HepG2 (cell line): ENCODE measurements around the gene RAB34. TPM values are rescaled to one million over a fixed set of nuclear protein-coding genes. Genes with fewer than 3 reads are reported as not detected.
A peak's percentile ranks its signal among the peaks of the same experiment; 100 is the strongest.

ENCODE experiments used
- CHD2 ChIP-seq: IDR thresholded peaks from 2 replicates; pipeline ENCODE4 v1.6.1; 2011; ENCODE audit warnings: low read depth, low read length, improper control_type of control experiment
- EEA1 ChIP-seq: sonication (generic); formaldehyde crosslinking; IDR thresholded peaks from 2 replicates; pipeline ENCODE4 v1.5.1; 2020; ENCODE audit warnings: mild to moderate bottlenecking, missing genetic modification reagents, borderline replicate concordance
- HMGA1 ChIP-seq: sonication (generic); formaldehyde crosslinking; conservative IDR thresholded peaks from 2 replicates; pipeline ENCODE4 v1.4.0; 2020; ENCODE audit warnings: missing genetic modification reagents
- JDP2 ChIP-seq: sonication (generic); formaldehyde crosslinking; IDR thresholded peaks from 2 replicates; pipeline ENCODE4 v1.8.1; 2022; ENCODE audit warnings: missing genetic modification reagents, borderline replicate concordance
- KDM1A ChIP-seq: IDR thresholded peaks from 2 replicates; pipeline ENCODE4 v1.6.1; 2016; ENCODE audit warnings: missing compliant biosample characterization
- MAF1 ChIP-seq: sonication (generic); formaldehyde crosslinking; IDR thresholded peaks from 2 replicates; pipeline ENCODE4 v1.5.0; 2020; ENCODE audit warnings: missing genetic modification reagents, borderline replicate concordance
- NFYB ChIP-seq: sonication (generic); formaldehyde crosslinking; IDR thresholded peaks from 2 replicates; pipeline ENCODE4 v1.4.0; 2020; ENCODE audit warnings: missing genetic modification reagents
- NPAS2 ChIP-seq: sonication (generic); formaldehyde crosslinking; IDR thresholded peaks from 2 replicates; pipeline ENCODE4 v1.8.0; 2022; ENCODE audit warnings: mild to moderate bottlenecking, missing genetic modification reagents, borderline replicate concordance
- PAX8 ChIP-seq: sonication (generic); formaldehyde crosslinking; IDR thresholded peaks from 2 replicates; pipeline ENCODE4 v1.8.0; 2022; ENCODE audit warnings: mild to moderate bottlenecking, missing genetic modification reagents, borderline replicate concordance
- PHF5A ChIP-seq: IDR thresholded peaks from one replicate; pipeline ENCODE4 v1.6.1; 2018; ENCODE audit warnings: low read depth, missing genetic modification reagents; ENCODE audit not compliant: unreplicated experiment
- RBFOX2 ChIP-seq: fragments of 200-400 bp; formaldehyde crosslinking; IDR thresholded peaks from 2 replicates; pipeline ENCODE4 v1.6.1; 2017; ENCODE audit warnings: low read depth, mild to moderate bottlenecking, low read length
- ZNF644 ChIP-seq: IDR thresholded peaks from 2 replicates; pipeline ENCODE4 v1.6.1; 2016; ENCODE audit warnings: low read depth
- polyA plus RNA-seq, 8 experiments: library from polyadenylated mRNA; depleted of rRNA in 3 of 8; stranded (reverse) in 7 of 8; unstranded in 1 of 8; fragments of >200 nt; fragmentation: Illumina TruSeq in 4 of 8; extraction: Trizol in 4 of 8; gene quantifications; 2 replicates each; pipeline versions ENCODE4 v1.2.1 to v1.2.3, GENCODE V29; 2011 to 2016; ENCODE audit warnings: low read depth in 4 of 8, missing spikeins in 1 of 8, mixed read lengths in 1 of 8; ENCODE audit not compliant: insufficient read depth in 1 of 8
- total RNA-seq, 5 experiments: library from RNA; depleted of rRNA; stranded (reverse); fragments of >200 nt; fragmentation: Illumina TruSeq; extraction: Trizol; gene quantifications; 2 replicates each; pipeline ENCODE4 v1.2.3, GENCODE V29; 2016; ENCODE audit warnings: low read depth in 1 of 5
- TF ChIP-seq, protein P1 (sequence below): sonication (generic); formaldehyde crosslinking; IDR thresholded peaks from 2 replicates; pipeline ENCODE4 v1.4.0; 2020; ENCODE audit warnings: mild to moderate bottlenecking, missing genetic modification reagents
- TF ChIP-seq, protein P2 (sequence below): sonication (generic); formaldehyde crosslinking; conservative IDR thresholded peaks from 2 replicates; pipeline ENCODE4 v1.8.0; 2022; ENCODE audit warnings: low read depth, missing genetic modification reagents
- TF ChIP-seq, protein P3 (sequence below): sonication (generic); formaldehyde crosslinking; IDR thresholded peaks from 2 replicates; pipeline ENCODE4 v1.5.0; 2020; ENCODE audit warnings: missing genetic modification reagents, mild to moderate bottlenecking, borderline replicate concordance
- TF ChIP-seq, protein P4 (sequence below): fragments of 450-650 bp; IDR thresholded peaks from 2 replicates; pipeline ENCODE4 v1.6.1; 2017; ENCODE audit warnings: mild to moderate bottlenecking
- TF ChIP-seq, protein P5 (sequence below): sonication (generic); formaldehyde crosslinking; IDR thresholded peaks from 2 replicates; pipeline ENCODE4 v1.4.0; 2020; ENCODE audit warnings: missing genetic modification reagents, mild to moderate bottlenecking, borderline replicate concordance

RAB34 gene
- total and polyA plus RNA-seq, 2 of the 13 experiments (the other 11 are each of a cell fraction or from before 2014, with no cell fraction given) = 0.49 TPM; not detected in 1

DNA sequence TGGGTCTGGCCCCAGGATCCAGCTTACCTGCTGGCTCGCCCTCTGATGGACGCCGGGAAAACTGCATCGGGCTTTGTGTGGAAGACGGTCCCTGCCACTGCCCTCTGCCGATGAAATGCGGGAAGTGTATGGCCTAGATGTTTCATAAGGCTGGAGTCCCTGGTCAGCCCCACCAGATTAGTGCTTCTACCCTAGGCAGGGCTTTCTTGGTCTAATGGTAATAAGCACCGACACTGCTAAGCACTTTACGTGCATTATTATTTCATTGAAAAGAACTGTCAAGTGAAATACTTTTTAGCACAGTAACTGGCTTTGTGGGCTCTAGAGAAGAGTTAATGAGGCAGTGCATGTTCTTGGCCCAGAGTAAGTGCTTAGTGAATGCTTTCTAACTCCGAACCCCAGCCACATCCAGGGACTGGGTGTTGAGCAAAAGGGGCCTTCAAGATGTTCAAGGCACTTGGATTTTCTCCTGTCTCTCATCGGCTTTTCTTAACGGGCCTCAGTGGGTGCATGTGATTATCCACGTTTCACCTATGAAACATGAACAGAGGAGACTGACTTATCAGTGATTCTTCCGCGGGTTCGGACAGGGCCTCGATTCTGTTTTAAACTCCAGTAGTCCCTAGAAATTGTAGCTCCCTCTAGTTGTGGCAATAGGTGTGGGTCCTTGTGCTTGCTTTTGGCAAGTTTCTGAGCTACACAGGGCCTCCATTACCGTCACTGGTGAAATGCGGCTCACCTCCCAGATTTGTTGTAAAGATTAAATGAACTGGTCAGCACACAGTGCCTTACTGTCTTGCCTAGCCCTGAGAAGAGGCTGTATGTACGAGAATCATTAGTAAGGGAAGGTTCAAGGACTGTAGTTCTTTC, 32.7 kb upstream of the RAB34 start (continued):
- TF ChIP-seq, protein P1, sequence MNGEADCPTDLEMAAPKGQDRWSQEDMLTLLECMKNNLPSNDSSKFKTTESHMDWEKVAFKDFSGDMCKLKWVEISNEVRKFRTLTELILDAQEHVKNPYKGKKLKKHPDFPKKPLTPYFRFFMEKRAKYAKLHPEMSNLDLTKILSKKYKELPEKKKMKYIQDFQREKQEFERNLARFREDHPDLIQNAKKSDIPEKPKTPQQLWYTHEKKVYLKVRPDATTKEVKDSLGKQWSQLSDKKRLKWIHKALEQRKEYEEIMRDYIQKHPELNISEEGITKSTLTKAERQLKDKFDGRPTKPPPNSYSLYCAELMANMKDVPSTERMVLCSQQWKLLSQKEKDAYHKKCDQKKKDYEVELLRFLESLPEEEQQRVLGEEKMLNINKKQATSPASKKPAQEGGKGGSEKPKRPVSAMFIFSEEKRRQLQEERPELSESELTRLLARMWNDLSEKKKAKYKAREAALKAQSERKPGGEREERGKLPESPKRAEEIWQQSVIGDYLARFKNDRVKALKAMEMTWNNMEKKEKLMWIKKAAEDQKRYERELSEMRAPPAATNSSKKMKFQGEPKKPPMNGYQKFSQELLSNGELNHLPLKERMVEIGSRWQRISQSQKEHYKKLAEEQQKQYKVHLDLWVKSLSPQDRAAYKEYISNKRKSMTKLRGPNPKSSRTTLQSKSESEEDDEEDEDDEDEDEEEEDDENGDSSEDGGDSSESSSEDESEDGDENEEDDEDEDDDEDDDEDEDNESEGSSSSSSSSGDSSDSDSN (CRISPR knock-in tag) = no peak
- TF ChIP-seq CHD2 (no peak), KDM1A (CRISPR knock-in tag) (no peak), RBFOX2 (peak; percentile 51; the same call in 1 of the 2 replicates), PHF5A (CRISPR knock-in tag) (peak; percentile 45), NFYB (CRISPR knock-in tag) (no peak), PAX8 (CRISPR knock-in tag) (no peak), MAF1 (CRISPR knock-in tag) (no peak), ZNF644 (CRISPR knock-in tag) (no peak), NPAS2 (CRISPR knock-in tag) (no peak), EEA1 (CRISPR knock-in tag) (no peak), HMGA1 (no peak), JDP2 (no peak)
- TF ChIP-seq, protein P2, sequence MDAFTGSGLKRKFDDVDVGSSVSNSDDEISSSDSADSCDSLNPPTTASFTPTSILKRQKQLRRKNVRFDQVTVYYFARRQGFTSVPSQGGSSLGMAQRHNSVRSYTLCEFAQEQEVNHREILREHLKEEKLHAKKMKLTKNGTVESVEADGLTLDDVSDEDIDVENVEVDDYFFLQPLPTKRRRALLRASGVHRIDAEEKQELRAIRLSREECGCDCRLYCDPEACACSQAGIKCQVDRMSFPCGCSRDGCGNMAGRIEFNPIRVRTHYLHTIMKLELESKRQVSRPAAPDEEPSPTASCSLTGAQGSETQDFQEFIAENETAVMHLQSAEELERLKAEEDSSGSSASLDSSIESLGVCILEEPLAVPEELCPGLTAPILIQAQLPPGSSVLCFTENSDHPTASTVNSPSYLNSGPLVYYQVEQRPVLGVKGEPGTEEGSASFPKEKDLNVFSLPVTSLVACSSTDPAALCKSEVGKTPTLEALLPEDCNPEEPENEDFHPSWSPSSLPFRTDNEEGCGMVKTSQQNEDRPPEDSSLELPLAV = no peak
- TF ChIP-seq, protein P3, sequence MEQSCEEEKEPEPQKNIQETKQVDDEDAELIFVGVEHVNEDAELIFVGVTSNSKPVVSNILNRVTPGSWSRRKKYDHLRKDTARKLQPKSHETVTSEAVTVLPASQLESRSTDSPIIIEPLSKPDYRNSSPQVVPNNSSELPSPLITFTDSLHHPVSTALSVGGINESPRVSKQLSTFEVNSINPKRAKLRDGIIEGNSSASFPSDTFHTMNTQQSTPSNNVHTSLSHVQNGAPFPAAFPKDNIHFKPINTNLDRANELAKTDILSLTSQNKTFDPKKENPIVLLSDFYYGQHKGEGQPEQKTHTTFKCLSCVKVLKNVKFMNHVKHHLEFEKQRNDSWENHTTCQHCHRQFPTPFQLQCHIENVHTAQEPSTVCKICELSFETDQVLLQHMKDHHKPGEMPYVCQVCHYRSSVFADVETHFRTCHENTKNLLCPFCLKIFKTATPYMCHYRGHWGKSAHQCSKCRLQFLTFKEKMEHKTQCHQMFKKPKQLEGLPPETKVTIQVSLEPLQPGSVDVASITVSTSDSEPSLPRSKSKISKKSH (CRISPR knock-in tag) = no peak
- TF ChIP-seq, protein P4, sequence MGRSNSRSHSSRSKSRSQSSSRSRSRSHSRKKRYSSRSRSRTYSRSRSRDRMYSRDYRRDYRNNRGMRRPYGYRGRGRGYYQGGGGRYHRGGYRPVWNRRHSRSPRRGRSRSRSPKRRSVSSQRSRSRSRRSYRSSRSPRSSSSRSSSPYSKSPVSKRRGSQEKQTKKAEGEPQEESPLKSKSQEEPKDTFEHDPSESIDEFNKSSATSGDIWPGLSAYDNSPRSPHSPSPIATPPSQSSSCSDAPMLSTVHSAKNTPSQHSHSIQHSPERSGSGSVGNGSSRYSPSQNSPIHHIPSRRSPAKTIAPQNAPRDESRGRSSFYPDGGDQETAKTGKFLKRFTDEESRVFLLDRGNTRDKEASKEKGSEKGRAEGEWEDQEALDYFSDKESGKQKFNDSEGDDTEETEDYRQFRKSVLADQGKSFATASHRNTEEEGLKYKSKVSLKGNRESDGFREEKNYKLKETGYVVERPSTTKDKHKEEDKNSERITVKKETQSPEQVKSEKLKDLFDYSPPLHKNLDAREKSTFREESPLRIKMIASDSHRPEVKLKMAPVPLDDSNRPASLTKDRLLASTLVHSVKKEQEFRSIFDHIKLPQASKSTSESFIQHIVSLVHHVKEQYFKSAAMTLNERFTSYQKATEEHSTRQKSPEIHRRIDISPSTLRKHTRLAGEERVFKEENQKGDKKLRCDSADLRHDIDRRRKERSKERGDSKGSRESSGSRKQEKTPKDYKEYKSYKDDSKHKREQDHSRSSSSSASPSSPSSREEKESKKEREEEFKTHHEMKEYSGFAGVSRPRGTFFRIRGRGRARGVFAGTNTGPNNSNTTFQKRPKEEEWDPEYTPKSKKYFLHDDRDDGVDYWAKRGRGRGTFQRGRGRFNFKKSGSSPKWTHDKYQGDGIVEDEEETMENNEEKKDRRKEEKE = no peak
- TF ChIP-seq, protein P5, sequence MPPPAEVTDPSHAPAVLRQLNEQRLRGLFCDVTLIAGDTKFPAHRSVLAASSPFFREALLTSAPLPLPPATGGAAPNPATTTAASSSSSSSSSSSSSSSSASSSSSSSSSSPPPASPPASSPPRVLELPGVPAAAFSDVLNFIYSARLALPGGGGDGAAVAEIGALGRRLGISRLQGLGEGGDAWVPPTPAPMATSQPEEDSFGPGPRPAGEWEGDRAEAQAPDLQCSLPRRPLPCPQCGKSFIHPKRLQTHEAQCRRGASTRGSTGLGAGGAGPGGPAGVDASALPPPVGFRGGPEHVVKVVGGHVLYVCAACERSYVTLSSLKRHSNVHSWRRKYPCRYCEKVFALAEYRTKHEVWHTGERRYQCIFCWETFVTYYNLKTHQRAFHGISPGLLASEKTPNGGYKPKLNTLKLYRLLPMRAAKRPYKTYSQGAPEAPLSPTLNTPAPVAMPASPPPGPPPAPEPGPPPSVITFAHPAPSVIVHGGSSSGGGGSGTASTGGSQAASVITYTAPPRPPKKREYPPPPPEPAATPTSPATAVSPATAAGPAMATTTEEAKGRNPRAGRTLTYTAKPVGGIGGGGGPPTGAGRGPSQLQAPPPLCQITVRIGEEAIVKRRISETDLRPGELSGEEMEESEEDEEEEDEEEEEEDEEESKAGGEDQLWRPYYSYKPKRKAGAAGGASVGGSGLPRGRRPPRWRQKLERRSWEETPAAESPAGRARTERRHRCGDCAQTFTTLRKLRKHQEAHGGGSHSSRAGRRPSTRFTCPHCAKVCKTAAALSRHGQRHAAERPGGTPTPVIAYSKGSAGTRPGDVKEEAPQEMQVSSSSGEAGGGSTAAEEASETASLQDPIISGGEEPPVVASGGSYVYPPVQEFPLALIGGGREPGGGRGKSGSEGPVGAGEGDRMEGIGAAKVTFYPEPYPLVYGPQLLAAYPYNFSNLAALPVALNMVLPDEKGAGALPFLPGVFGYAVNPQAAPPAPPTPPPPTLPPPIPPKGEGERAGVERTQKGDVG = no peak
